SK-N-SH (cell line): ENCODE data around the gene C14orf119. TPM values are rescaled to one million over a fixed set of nuclear protein-coding genes. Genes with fewer than 3 reads are reported as not detected.

Source experiments
- CTCF ChIA-PET: fragments of 300-600, 350-600 bp; formaldehyde crosslinking; extraction: SDS; loops from one replicate; lab custom pipeline; 2021; lab: Yijun Ruan, JAX
- POLR2A ChIA-PET: fragments of 350-600 bp; sonication (Branson Sonifier 250); formaldehyde crosslinking; extraction: SDS; loops from one replicate; lab custom pipeline; 2020; ENCODE audit warnings: antibody characterized with exemption, inconsistent platforms; lab: Yijun Ruan, JAX
- DNase-seq: peaks from one replicate; pipeline ENCODE4 v3.0.0; 2012
- H2AFZ ChIP-seq: fragments of 200-600 bp; sonication (generic); 2 replicates; pipeline ENCODE4 v1.8.1; 2016; ENCODE audit warnings: antibody characterized with exemption, mild to moderate bottlenecking, low read depth
- H3F3A ChIP-seq: fragments of 200-600 bp; sonication (generic); replicated peaks from 2 replicates; pipeline ENCODE3; 2016; ENCODE audit warnings: antibody characterized with exemption, mild to moderate bottlenecking; ENCODE audit not compliant: insufficient read depth
- H3K27ac ChIP-seq, 2 experiments: fragments of 200-500 bp in 1 of 2; fragments of 200-600 bp in 1 of 2; sonication (Bioruptor generic) in 1 of 2; sonication (generic), shearing (Covaris generic) in 1 of 2; 2 replicates each; pipeline versions ENCODE4 v1.5.1 to v1.6.1; 2014 to 2016; ENCODE audit warnings: low read depth in 2 of 2, inconsistent platforms in 1 of 2, low read length in 1 of 2, mild to moderate bottlenecking in 1 of 2, mixed read lengths in 1 of 2
- H3K27me3 ChIP-seq: fragments of 200-600 bp; sonication (generic), shearing (Covaris generic); 2 replicates; pipeline ENCODE4 v1.6.1; 2016; ENCODE audit warnings: mixed run types; ENCODE audit not compliant: insufficient read depth
- H3K36me3 ChIP-seq, 2 experiments: fragments of 200-500 bp in 1 of 2; fragments of 200-600 bp in 1 of 2; sonication (Bioruptor generic) in 1 of 2; sonication (generic) in 1 of 2; replicated peaks in 1 of 2; 2 replicates each; pipeline versions ENCODE3 to v1.5.1; 2014 to 2016; ENCODE audit warnings: low read length in 1 of 2, mild to moderate bottlenecking in 1 of 2; ENCODE audit not compliant: insufficient read depth in 2 of 2, control insufficient read depth in 1 of 2
- H3K4me1 ChIP-seq, 2 experiments: fragments of 200-500 bp in 1 of 2; fragments of 200-600 bp in 1 of 2; sonication (Bioruptor generic) in 1 of 2; sonication (generic), shearing (Covaris generic) in 1 of 2; 2 replicates each; pipeline versions ENCODE4 v1.5.1 to v1.6.1; 2014 to 2016; ENCODE audit warnings: low read depth in 1 of 2, low read length in 1 of 2, mixed run types in 1 of 2; ENCODE audit not compliant: insufficient read depth in 2 of 2, control insufficient read depth in 1 of 2
- H3K4me2 ChIP-seq: fragments of 200-600 bp; sonication (generic), shearing (Covaris generic); 2 replicates; pipeline ENCODE4 v1.6.1; 2017; ENCODE audit warnings: mixed run types
- H3K4me3 ChIP-seq, 2 experiments: fragments of 200-500 bp in 1 of 2; fragments of 200-600 bp in 1 of 2; sonication (Bioruptor generic) in 1 of 2; sonication (generic), shearing (Covaris generic) in 1 of 2; 2 replicates each; pipeline versions ENCODE4 v1.5.1 to v1.8.1; 2014 to 2016; ENCODE audit warnings: low read depth in 2 of 2, inconsistent platforms in 1 of 2, low read length in 1 of 2, mild to moderate bottlenecking in 1 of 2, mixed read lengths in 1 of 2, moderate library complexity in 1 of 2
- H3K79me2 ChIP-seq: fragments of 200-600 bp; sonication (generic); 2 replicates; pipeline ENCODE4 v1.8.1; 2017; ENCODE audit warnings: mild to moderate bottlenecking; ENCODE audit not compliant: insufficient read depth
- H3K9ac ChIP-seq: fragments of 200-600 bp; sonication (generic); 2 replicates; pipeline ENCODE4 v1.6.1; 2017; ENCODE audit warnings: mixed run types
- H3K9me2 ChIP-seq: fragments of 200-600 bp; sonication (generic); 2 replicates; pipeline ENCODE4 v1.6.1; 2017; ENCODE audit warnings: mixed run types
- H3K9me3 ChIP-seq: fragments of 200-600 bp; sonication (generic); 2 replicates; pipeline ENCODE4 v1.6.1; 2017; ENCODE audit warnings: mixed run types, mild to moderate bottlenecking, moderate library complexity
- H4K20me1 ChIP-seq: fragments of 200-600 bp; sonication (generic); 2 replicates; pipeline ENCODE4 v1.6.1; 2017; ENCODE audit warnings: mild to moderate bottlenecking, mixed run types; ENCODE audit not compliant: insufficient read depth
- CHD2 ChIP-seq: fragments of 150-350 bp; IDR thresholded peaks from 2 replicates; pipeline ENCODE4 v1.6.1; 2018; ENCODE audit warnings: low read length; ENCODE audit not compliant: partially characterized antibody
- EP300 ChIP-seq, 2 experiments: IDR thresholded peaks; 2 replicates each; pipeline versions ENCODE4 v1.4.0 to v1.6.1; 2012; ENCODE audit warnings: borderline replicate concordance in 1 of 2, low read depth in 1 of 2, low read length in 1 of 2
- EZH2phosphoT487 ChIP-seq: fragments of 200-600 bp; sonication (generic); IDR thresholded peaks from 2 replicates; pipeline ENCODE4 v1.6.1; 2017; ENCODE audit warnings: low read depth, mixed run types, mild to moderate bottlenecking, antibody characterized with exemption, moderate library complexity, borderline replicate concordance
- FOSL2 ChIP-seq: IDR thresholded peaks from 2 replicates; pipeline ENCODE4 v1.4.0; 2012; ENCODE audit warnings: low read depth, mild to moderate bottlenecking, moderate library complexity, borderline replicate concordance
- GABPA ChIP-seq: IDR thresholded peaks from 2 replicates; pipeline ENCODE4 v1.4.0; 2012; ENCODE audit warnings: low read depth, mild to moderate bottlenecking
- GATA2 ChIP-seq: sonication (generic); formaldehyde crosslinking; IDR thresholded peaks from 2 replicates; pipeline ENCODE4 v1.5.0; 2020; ENCODE audit warnings: mild to moderate bottlenecking, missing genetic modification reagents
- JUND ChIP-seq: IDR thresholded peaks from 2 replicates; pipeline ENCODE4 v1.4.0; 2012
- NFIC ChIP-seq: IDR thresholded peaks from 2 replicates; pipeline ENCODE4 v1.4.0; 2012; ENCODE audit warnings: borderline replicate concordance
- RAD21 ChIP-seq: IDR thresholded peaks from 2 replicates; pipeline ENCODE4 v1.6.1; 2012; ENCODE audit warnings: mild to moderate bottlenecking, low read length
- SIN3A ChIP-seq: IDR thresholded peaks from 2 replicates; pipeline ENCODE4 v1.6.1; 2012; ENCODE audit warnings: low read depth, mild to moderate bottlenecking, low read length, moderate library complexity, borderline replicate concordance
- TCF12 ChIP-seq: IDR thresholded peaks from 2 replicates; pipeline ENCODE4 v1.4.0; 2012
- YY1 ChIP-seq: IDR thresholded peaks from 2 replicates; pipeline ENCODE4 v1.4.0; 2012; ENCODE audit warnings: low read depth, mild to moderate bottlenecking
- WGBS: methylation state at CpG from one replicate; pipeline ENCODE4 v1.1.6; 2017; ENCODE audit warnings: low lambda C conversion rate; 5-methylcytosine and 5-hydroxymethylcytosine counted together
- polyA plus RNA-seq, 3 experiments: library from polyadenylated mRNA; depleted of rRNA; stranded (reverse); fragments of >200 nt; gene quantifications; 2 replicates each; pipeline ENCODE4 v1.2.3, GENCODE V29; 2012
- TF ChIP-seq, protein P1 (sequence below): fragments of 150-350 bp; IDR thresholded peaks from 2 replicates; pipeline ENCODE4 v1.6.1; 2016; ENCODE audit warnings: mild to moderate bottlenecking, low read depth, low read length
- TF ChIP-seq, protein P2 (sequence below): fragments of 150-350 bp; IDR thresholded peaks from 2 replicates; pipeline ENCODE4 v1.6.1; 2017; ENCODE audit warnings: antibody characterized with exemption, low read length, low read depth, borderline replicate concordance
- TF ChIP-seq, protein P3 (sequence below): fragments of 200-600 bp; sonication (generic); IDR thresholded peaks from 2 replicates; pipeline ENCODE4 v1.6.1; 2017; ENCODE audit warnings: antibody characterized with exemption, mild to moderate bottlenecking, moderate library complexity
- TF ChIP-seq, protein P4 (sequence below): IDR thresholded peaks from 2 replicates; pipeline ENCODE4 v1.4.0; 2012; ENCODE audit warnings: low read depth, borderline replicate concordance
- TF ChIP-seq, protein P5 (sequence below): IDR thresholded peaks from 2 replicates; pipeline ENCODE4 v1.4.0; 2012; ENCODE audit warnings: low read depth

C14orf119 gene
- polyA plus RNA-seq, 1 of the 3 experiments (the other 2 are of a cell fraction) = 55.2 TPM

DNA sequence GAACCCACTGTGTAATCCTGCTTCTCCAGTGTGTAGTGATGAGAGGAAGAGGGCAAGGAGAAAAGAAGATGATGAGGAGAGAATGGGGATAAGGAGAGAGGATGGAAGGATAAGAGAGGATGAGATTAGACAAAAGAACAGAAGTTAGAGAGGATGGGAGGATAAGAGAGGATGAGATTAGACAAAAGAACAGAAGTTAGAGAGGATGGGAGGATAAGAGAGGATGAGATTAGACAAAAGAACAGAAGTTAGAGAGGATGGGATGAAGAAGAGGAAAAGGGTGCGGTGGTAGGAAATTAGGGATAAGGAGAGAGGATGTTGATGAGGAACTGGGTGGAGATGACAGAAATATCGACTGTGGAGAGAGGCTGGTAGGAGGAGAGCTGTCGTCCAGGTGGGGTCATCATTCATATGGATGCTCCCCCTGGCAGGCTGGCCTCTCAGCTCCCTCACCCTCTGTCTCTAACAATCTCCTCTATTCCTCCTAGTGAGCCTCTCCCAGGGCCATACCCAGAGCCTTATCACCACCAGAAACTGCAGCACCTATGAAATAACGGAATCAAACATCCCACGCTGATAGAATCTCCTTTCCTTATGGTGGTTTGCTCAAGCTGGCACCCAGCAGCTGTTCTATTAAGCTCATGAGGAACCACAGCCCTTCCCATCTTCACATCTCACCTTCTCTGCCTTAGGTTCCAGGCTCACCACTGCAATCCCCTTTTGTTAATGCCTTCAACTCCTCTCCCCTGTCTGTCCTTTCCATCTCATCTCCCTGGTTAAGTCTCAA, 15.5 kb downstream of the C14orf119 start (continued):
- TF ChIP-seq, protein P1, sequence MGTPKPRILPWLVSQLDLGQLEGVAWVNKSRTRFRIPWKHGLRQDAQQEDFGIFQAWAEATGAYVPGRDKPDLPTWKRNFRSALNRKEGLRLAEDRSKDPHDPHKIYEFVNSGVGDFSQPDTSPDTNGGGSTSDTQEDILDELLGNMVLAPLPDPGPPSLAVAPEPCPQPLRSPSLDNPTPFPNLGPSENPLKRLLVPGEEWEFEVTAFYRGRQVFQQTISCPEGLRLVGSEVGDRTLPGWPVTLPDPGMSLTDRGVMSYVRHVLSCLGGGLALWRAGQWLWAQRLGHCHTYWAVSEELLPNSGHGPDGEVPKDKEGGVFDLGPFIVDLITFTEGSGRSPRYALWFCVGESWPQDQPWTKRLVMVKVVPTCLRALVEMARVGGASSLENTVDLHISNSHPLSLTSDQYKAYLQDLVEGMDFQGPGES = no peak
- TF ChIP-seq YY1 (no peak), JUND (no peak)
- TF ChIP-seq, protein P2, sequence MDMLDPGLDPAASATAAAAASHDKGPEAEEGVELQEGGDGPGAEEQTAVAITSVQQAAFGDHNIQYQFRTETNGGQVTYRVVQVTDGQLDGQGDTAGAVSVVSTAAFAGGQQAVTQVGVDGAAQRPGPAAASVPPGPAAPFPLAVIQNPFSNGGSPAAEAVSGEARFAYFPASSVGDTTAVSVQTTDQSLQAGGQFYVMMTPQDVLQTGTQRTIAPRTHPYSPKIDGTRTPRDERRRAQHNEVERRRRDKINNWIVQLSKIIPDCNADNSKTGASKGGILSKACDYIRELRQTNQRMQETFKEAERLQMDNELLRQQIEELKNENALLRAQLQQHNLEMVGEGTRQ = no peak

DNA sequence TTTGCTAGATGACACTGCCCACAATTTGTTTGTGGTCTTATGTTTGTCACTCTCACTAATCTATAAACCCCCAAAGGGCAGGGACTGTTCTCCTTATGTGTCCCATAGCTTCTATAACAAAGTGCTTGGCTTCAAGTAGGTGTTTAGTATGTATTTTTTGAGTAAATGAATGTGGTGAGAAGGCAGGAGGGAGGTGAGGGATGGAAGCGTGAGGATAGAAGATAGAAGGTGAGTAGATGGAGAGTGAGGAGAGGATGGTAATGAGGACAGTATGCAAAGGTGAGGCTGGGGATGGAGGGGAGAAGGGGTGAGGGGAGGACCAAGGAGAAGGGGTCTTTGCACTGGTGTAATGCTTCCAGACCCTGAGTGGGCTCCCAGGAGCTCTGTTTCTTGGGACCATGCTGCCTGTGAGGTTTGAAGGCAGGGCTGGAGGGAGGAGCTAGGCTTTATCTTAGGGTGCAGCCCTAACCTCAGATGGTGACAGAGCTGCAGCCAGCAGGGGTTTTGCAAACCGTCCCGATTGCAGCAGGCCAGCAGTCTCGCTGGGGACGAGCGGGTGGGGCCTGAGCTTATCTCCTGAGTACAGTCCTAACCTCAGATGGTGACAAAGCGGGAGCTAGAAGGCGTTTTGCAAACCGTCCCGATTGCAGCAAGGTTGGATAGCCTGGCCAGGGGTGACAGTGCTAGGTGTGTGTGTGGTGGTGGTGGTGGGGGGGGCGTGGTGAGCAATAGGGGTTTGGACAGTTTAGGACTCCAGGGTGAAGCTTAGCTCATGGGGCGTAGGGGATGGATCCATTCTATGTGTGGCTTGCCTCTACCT, 17.3 kb downstream of the C14orf119 start:
- Histone ChIP-seq H4K20me1 (no peaks in the 10 kb centered on the region), H3K36me3 (no peaks in the 10 kb centered on the region), H3K9me3 (no peaks in the 10 kb centered on the region), H3K4me2 (no peak overlapping the region), H3K4me1 (peaks cover 0 to 14% of the 10 kb centered on the region in 2 experiments; a peak in 3 of 4 replicates), H3K4me3 (no peak overlapping the region), H3K79me2 (no peaks in the 10 kb centered on the region), H3K27ac (no peak overlapping the region), H2AFZ (no peak overlapping the region), H3K9me2 (no peaks in the 10 kb centered on the region), H3F3A (peaks cover 3% of the 10 kb centered on the region), H3K9ac (no peak overlapping the region), H3K27me3 (peaks cover 11% of the 10 kb centered on the region; the same call in 1 of the 2 replicates)
- TF ChIP-seq EZH2phosphoT487 (no peak), EP300 (IDR thresholded peaks at IDR 0.05; ENCODE audit: borderline replicate concordance in 1 of 2, low read depth in 1 of 2, low read length in 1 of 2) (no peak), GABPA (no peak), TCF12 (no peak), RAD21 (no peak), NFIC (no peak), SIN3A (no peak), GATA2 (CRISPR knock-in tag) (no peak), CHD2 (no peak), FOSL2 (no peak), YY1 (no peak)
- TF ChIP-seq, protein P3, sequence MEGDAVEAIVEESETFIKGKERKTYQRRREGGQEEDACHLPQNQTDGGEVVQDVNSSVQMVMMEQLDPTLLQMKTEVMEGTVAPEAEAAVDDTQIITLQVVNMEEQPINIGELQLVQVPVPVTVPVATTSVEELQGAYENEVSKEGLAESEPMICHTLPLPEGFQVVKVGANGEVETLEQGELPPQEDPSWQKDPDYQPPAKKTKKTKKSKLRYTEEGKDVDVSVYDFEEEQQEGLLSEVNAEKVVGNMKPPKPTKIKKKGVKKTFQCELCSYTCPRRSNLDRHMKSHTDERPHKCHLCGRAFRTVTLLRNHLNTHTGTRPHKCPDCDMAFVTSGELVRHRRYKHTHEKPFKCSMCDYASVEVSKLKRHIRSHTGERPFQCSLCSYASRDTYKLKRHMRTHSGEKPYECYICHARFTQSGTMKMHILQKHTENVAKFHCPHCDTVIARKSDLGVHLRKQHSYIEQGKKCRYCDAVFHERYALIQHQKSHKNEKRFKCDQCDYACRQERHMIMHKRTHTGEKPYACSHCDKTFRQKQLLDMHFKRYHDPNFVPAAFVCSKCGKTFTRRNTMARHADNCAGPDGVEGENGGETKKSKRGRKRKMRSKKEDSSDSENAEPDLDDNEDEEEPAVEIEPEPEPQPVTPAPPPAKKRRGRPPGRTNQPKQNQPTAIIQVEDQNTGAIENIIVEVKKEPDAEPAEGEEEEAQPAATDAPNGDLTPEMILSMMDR = no peak
- TF ChIP-seq, protein P2 = no peak
- TF ChIP-seq, protein P1 = no peak
- TF ChIP-seq, protein P4, sequence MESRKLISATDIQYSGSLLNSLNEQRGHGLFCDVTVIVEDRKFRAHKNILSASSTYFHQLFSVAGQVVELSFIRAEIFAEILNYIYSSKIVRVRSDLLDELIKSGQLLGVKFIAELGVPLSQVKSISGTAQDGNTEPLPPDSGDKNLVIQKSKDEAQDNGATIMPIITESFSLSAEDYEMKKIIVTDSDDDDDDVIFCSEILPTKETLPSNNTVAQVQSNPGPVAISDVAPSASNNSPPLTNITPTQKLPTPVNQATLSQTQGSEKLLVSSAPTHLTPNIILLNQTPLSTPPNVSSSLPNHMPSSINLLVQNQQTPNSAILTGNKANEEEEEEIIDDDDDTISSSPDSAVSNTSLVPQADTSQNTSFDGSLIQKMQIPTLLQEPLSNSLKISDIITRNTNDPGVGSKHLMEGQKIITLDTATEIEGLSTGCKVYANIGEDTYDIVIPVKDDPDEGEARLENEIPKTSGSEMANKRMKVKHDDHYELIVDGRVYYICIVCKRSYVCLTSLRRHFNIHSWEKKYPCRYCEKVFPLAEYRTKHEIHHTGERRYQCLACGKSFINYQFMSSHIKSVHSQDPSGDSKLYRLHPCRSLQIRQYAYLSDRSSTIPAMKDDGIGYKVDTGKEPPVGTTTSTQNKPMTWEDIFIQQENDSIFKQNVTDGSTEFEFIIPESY = no peak
- TF ChIP-seq, protein P5, sequence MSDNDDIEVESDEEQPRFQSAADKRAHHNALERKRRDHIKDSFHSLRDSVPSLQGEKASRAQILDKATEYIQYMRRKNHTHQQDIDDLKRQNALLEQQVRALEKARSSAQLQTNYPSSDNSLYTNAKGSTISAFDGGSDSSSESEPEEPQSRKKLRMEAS = no peak
- POLR2A ChIA-PET = interaction anchor here (1.7 kb wide), 1 partner anchor 18 kb away, joined by 6 read pairs; the partner anchor contains the start of genes ACIN1 and C14orf119
- 58% methylated on average over 12 of the region's 12 CpGs for WGBS
- CTCF ChIA-PET = interaction anchor here (0.6 to 19.7 kb wide), 8 partner anchors 8 to 71 kb away, joined by 3 to 495 read pairs (median 4); partner anchors contain the start of genes ACIN1, C14orf119, CEBPE and SLC7A8
- no peak for DNase-seq
